ENCODE data around the gene UVSSA.

The UVSSA gene

GRCh38 chr4:1373892-1374705 lies 27.1 kb downstream of the UVSSA start:
- DNase-seq (ENCODE audit: low read depth in 2 of 3, low spot score in 2 of 3), result no peak

- DNase-seq (ENCODE audit: low read depth in 2 of 3, low spot score in 2 of 3), result no peak
Observed at GRCh38 chr4:1374706-1375045, 27.7 kb downstream of the UVSSA start.

- no peak for DNase-seq (ENCODE audit: low read depth in 2 of 3, low spot score in 2 of 3)
Observed at GRCh38 chr4:1375051-1375721, 28.2 kb downstream of the UVSSA start.

- DNase-seq (ENCODE audit: low read depth in 2 of 3, low spot score in 2 of 3), result no peak
Observed at GRCh38 chr4:1375761-1376322, 28.8 kb downstream of the UVSSA start.

GRCh38 chr4:1376391-1376840 lies 29.4 kb downstream of the UVSSA start:
- no peak for DNase-seq (ENCODE audit: low read depth in 2 of 3, low spot score in 2 of 3)

GRCh38 chr4:1376841-1377605 lies 30.0 kb downstream of the UVSSA start:
- DNase-seq (ENCODE audit: low read depth in 2 of 3, low spot score in 2 of 3), result no peak

- no peak for DNase-seq (ENCODE audit: low read depth in 2 of 3, low spot score in 2 of 3)
Observed at GRCh38 chr4:1377606-1378261, 30.7 kb downstream of the UVSSA start.

- DNase-seq (ENCODE audit: low read depth in 2 of 3, low spot score in 2 of 3), result no peak
Observed at GRCh38 chr4:1378559-1379231, 31.7 kb downstream of the UVSSA start.

GRCh38 chr4:1379351-1379781 lies 32.4 kb downstream of the UVSSA start:
- no peak for DNase-seq (ENCODE audit: low read depth in 2 of 3, low spot score in 2 of 3)

GRCh38 chr4:1379801-1380331 lies 32.9 kb downstream of the UVSSA start:
- no peak for DNase-seq (ENCODE audit: low read depth in 2 of 3, low spot score in 2 of 3)

- DNase-seq (ENCODE audit: low read depth in 2 of 3, low spot score in 2 of 3), result no peak
Observed at GRCh38 chr4:1380368-1381151, 33.6 kb downstream of the UVSSA start.

- no peak for DNase-seq (ENCODE audit: low read depth in 2 of 3, low spot score in 2 of 3)
Observed at GRCh38 chr4:1381181-1381621, 34.2 kb downstream of the UVSSA start.

GRCh38 chr4:1381944-1382541 lies 35.0 kb downstream of the UVSSA start:
- no peak for DNase-seq (ENCODE audit: low read depth in 2 of 3, low spot score in 2 of 3)

- DNase-seq (ENCODE audit: low read depth in 2 of 3, low spot score in 2 of 3), result no peak
Observed at GRCh38 chr4:1382776-1383727, 36.0 kb downstream of the UVSSA start.

- no peak for DNase-seq (ENCODE audit: low read depth in 2 of 3, low spot score in 2 of 3)
Observed at GRCh38 chr4:1383728-1384591, 37.0 kb downstream of the UVSSA start.

- DNase-seq (ENCODE audit: low read depth in 2 of 3, low spot score in 2 of 3), result no peak
Observed at GRCh38 chr4:1384675-1385372, 37.8 kb downstream of the UVSSA start.
